ENCODE results near the gene FGFR2. TPM values are rescaled to one million over a fixed set of nuclear protein-coding genes. Genes with fewer than 3 reads are reported as not detected.

The FGFR2 gene
- total RNA-seq, 1 experiment from 2014 or later: not detected

- H3K9me3 ChIP-seq (ENCODE audit: low read length): no peaks in the 10 kb centered on the region
- no peak overlapping the region for H3K27ac ChIP-seq (ENCODE audit: low read length)
- H3K36me3 ChIP-seq (ENCODE audit: insufficient read depth, low read length): no peaks in the 10 kb centered on the region
- no peaks in the 10 kb centered on the region for H3K9me2 ChIP-seq (replicated peaks; ENCODE audit: insufficient read depth, low read length)
- H4K20me1 ChIP-seq (ENCODE audit: insufficient read depth, low read depth, low read length): no peaks in the 10 kb centered on the region
- no peaks in the 10 kb centered on the region for H3K79me2 ChIP-seq (ENCODE audit: low read length)
- no peak overlapping the region for H3K4me3 ChIP-seq (ENCODE audit: low read length)
- H3K4me1 ChIP-seq (ENCODE audit: low read length): no peaks in the 10 kb centered on the region
- no peak for DNase-seq
- no peaks in the 10 kb centered on the region for H3K27me3 ChIP-seq (ENCODE audit: low read length)
- H3K4me2 ChIP-seq (ENCODE audit: low read depth, low read length, poor library complexity, severe bottlenecking): no peak overlapping the region
- no peak overlapping the region for H2AFZ ChIP-seq (ENCODE audit: low read length)
- no peak overlapping the region for H3K9ac ChIP-seq (ENCODE audit: low read length)
These were observed 133.7 kb downstream of the FGFR2 start for GRCh38 chr10:121464517-121464916.

- no peak for DNase-seq
- Histone ChIP-seq H3K4me2 (ENCODE audit: low read depth, low read length, poor library complexity, severe bottlenecking) (no peak overlapping the region), H3K27ac (ENCODE audit: low read length) (no peak overlapping the region), H3K9ac (ENCODE audit: low read length) (no peak overlapping the region), H3K36me3 (ENCODE audit: insufficient read depth, low read length) (no peaks in the 10 kb centered on the region), H3K79me2 (ENCODE audit: low read length) (no peaks in the 10 kb centered on the region), H2AFZ (ENCODE audit: low read length) (no peak overlapping the region), H3K9me2 (replicated peaks; ENCODE audit: insufficient read depth, low read length) (no peaks in the 10 kb centered on the region), H3K4me1 (ENCODE audit: low read length) (no peaks in the 10 kb centered on the region), H3K4me3 (ENCODE audit: low read length) (no peak overlapping the region), H4K20me1 (ENCODE audit: insufficient read depth, low read depth, low read length) (no peaks in the 10 kb centered on the region), H3K27me3 (ENCODE audit: low read length) (no peaks in the 10 kb centered on the region), H3K9me3 (ENCODE audit: low read length) (no peaks in the 10 kb centered on the region)
These were observed 135.3 kb downstream of the FGFR2 start for GRCh38 chr10:121462955-121463354.

- Histone ChIP-seq H3K4me3 (ENCODE audit: low read length) (no peak overlapping the region), H3K27ac (ENCODE audit: low read length) (no peak overlapping the region), H3K4me2 (ENCODE audit: low read depth, low read length, poor library complexity, severe bottlenecking) (no peak overlapping the region), H3K27me3 (ENCODE audit: low read length) (no peaks in the 10 kb centered on the region), H2AFZ (ENCODE audit: low read length) (no peak overlapping the region), H3K36me3 (ENCODE audit: insufficient read depth, low read length) (no peaks in the 10 kb centered on the region), H3K9ac (ENCODE audit: low read length) (no peak overlapping the region), H3K4me1 (ENCODE audit: low read length) (no peaks in the 10 kb centered on the region), H3K9me2 (replicated peaks; ENCODE audit: insufficient read depth, low read length) (no peaks in the 10 kb centered on the region), H4K20me1 (ENCODE audit: insufficient read depth, low read depth, low read length) (no peaks in the 10 kb centered on the region), H3K79me2 (ENCODE audit: low read length) (no peaks in the 10 kb centered on the region), H3K9me3 (ENCODE audit: low read length) (no peaks in the 10 kb centered on the region)
- DNase-seq: no peak
These were observed 136.0 kb downstream of the FGFR2 start for GRCh38 chr10:121462281-121462680.

GRCh38 chr10:121461307-121461706, 136.9 kb downstream of the FGFR2 start:
- H4K20me1 ChIP-seq (ENCODE audit: insufficient read depth, low read depth, low read length): no peaks in the 10 kb centered on the region
- no peaks in the 10 kb centered on the region for H3K4me1 ChIP-seq (ENCODE audit: low read length)
- no peaks in the 10 kb centered on the region for H3K27me3 ChIP-seq (ENCODE audit: low read length)
- no peak overlapping the region for H3K4me3 ChIP-seq (ENCODE audit: low read length)
- H3K27ac ChIP-seq (ENCODE audit: low read length): no peak overlapping the region
- no peaks in the 10 kb centered on the region for H3K79me2 ChIP-seq (ENCODE audit: low read length)
- H3K4me2 ChIP-seq (ENCODE audit: low read depth, low read length, poor library complexity, severe bottlenecking): no peak overlapping the region
- no peaks in the 10 kb centered on the region for H3K36me3 ChIP-seq (ENCODE audit: insufficient read depth, low read length)
- no peak for DNase-seq
- H3K9me2 ChIP-seq (replicated peaks; ENCODE audit: insufficient read depth, low read length): no peaks in the 10 kb centered on the region
- H2AFZ ChIP-seq (ENCODE audit: low read length): no peak overlapping the region
- no peak overlapping the region for H3K9ac ChIP-seq (ENCODE audit: low read length)
- H3K9me3 ChIP-seq (ENCODE audit: low read length): no peaks in the 10 kb centered on the region

GRCh38 chr10:121460733-121461132, 137.5 kb downstream of the FGFR2 start:
- H3K27ac ChIP-seq (ENCODE audit: low read length): no peak overlapping the region
- H3K9ac ChIP-seq (ENCODE audit: low read length): no peak overlapping the region
- H3K9me2 ChIP-seq (replicated peaks; ENCODE audit: insufficient read depth, low read length): no peaks in the 10 kb centered on the region
- H3K27me3 ChIP-seq (ENCODE audit: low read length): no peaks in the 10 kb centered on the region
- no peaks in the 10 kb centered on the region for H3K36me3 ChIP-seq (ENCODE audit: insufficient read depth, low read length)
- no peak overlapping the region for H3K4me3 ChIP-seq (ENCODE audit: low read length)
- H2AFZ ChIP-seq (ENCODE audit: low read length): no peak overlapping the region
- H4K20me1 ChIP-seq (ENCODE audit: insufficient read depth, low read depth, low read length): no peaks in the 10 kb centered on the region
- no peaks in the 10 kb centered on the region for H3K79me2 ChIP-seq (ENCODE audit: low read length)
- no peaks in the 10 kb centered on the region for H3K4me1 ChIP-seq (ENCODE audit: low read length)
- no peak overlapping the region for H3K4me2 ChIP-seq (ENCODE audit: low read depth, low read length, poor library complexity, severe bottlenecking)
- H3K9me3 ChIP-seq (ENCODE audit: low read length): no peaks in the 10 kb centered on the region
- no peak for DNase-seq

- Histone ChIP-seq H2AFZ (ENCODE audit: low read length) (no peak overlapping the region), H3K4me3 (ENCODE audit: low read length) (no peak overlapping the region), H3K79me2 (ENCODE audit: low read length) (no peaks in the 10 kb centered on the region), H3K27me3 (ENCODE audit: low read length) (no peaks in the 10 kb centered on the region), H3K36me3 (ENCODE audit: insufficient read depth, low read length) (no peaks in the 10 kb centered on the region), H3K4me2 (ENCODE audit: low read depth, low read length, poor library complexity, severe bottlenecking) (no peak overlapping the region), H4K20me1 (ENCODE audit: insufficient read depth, low read depth, low read length) (no peaks in the 10 kb centered on the region), H3K9me3 (ENCODE audit: low read length) (no peaks in the 10 kb centered on the region), H3K27ac (ENCODE audit: low read length) (no peak overlapping the region), H3K9ac (ENCODE audit: low read length) (no peak overlapping the region), H3K9me2 (replicated peaks; ENCODE audit: insufficient read depth, low read length) (no peaks in the 10 kb centered on the region), H3K4me1 (ENCODE audit: low read length) (no peaks in the 10 kb centered on the region)
- DNase-seq: no peak
These were observed 138.4 kb downstream of the FGFR2 start for GRCh38 chr10:121459622-121460453.

- H3K79me2 ChIP-seq (ENCODE audit: low read length): no peaks in the 10 kb centered on the region
- no peak overlapping the region for H3K27ac ChIP-seq (ENCODE audit: low read length)
- H4K20me1 ChIP-seq (ENCODE audit: insufficient read depth, low read depth, low read length): no peaks in the 10 kb centered on the region
- no peak overlapping the region for H3K4me2 ChIP-seq (ENCODE audit: low read depth, low read length, poor library complexity, severe bottlenecking)
- no peak overlapping the region for H2AFZ ChIP-seq (ENCODE audit: low read length)
- no peak overlapping the region for H3K4me3 ChIP-seq (ENCODE audit: low read length)
- H3K9ac ChIP-seq (ENCODE audit: low read length): no peak overlapping the region
- H3K27me3 ChIP-seq (ENCODE audit: low read length): no peaks in the 10 kb centered on the region
- H3K9me2 ChIP-seq (replicated peaks; ENCODE audit: insufficient read depth, low read length): no peaks in the 10 kb centered on the region
- no peaks in the 10 kb centered on the region for H3K36me3 ChIP-seq (ENCODE audit: insufficient read depth, low read length)
- H3K4me1 ChIP-seq (ENCODE audit: low read length): no peaks in the 10 kb centered on the region
- no peak for DNase-seq
- H3K9me3 ChIP-seq (ENCODE audit: low read length): no peaks in the 10 kb centered on the region
These were observed 139.0 kb downstream of the FGFR2 start for GRCh38 chr10:121459279-121459621.

GRCh38 chr10:121457729-121458128, 140.5 kb downstream of the FGFR2 start:
- DNase-seq: no peak
- no peaks in the 10 kb centered on the region for H3K79me2 ChIP-seq (ENCODE audit: low read length)
- no peaks in the 10 kb centered on the region for H3K27me3 ChIP-seq (ENCODE audit: low read length)
- H3K4me3 ChIP-seq (ENCODE audit: low read length): no peak overlapping the region
- no peaks in the 10 kb centered on the region for H3K36me3 ChIP-seq (ENCODE audit: insufficient read depth, low read length)
- no peak overlapping the region for H3K9ac ChIP-seq (ENCODE audit: low read length)
- H3K4me1 ChIP-seq (ENCODE audit: low read length): no peaks in the 10 kb centered on the region
- H3K4me2 ChIP-seq (ENCODE audit: low read depth, low read length, poor library complexity, severe bottlenecking): no peak overlapping the region
- H4K20me1 ChIP-seq (ENCODE audit: insufficient read depth, low read depth, low read length): no peaks in the 10 kb centered on the region
- no peak overlapping the region for H2AFZ ChIP-seq (ENCODE audit: low read length)
- no peak overlapping the region for H3K27ac ChIP-seq (ENCODE audit: low read length)
- no peaks in the 10 kb centered on the region for H3K9me3 ChIP-seq (ENCODE audit: low read length)
- no peaks in the 10 kb centered on the region for H3K9me2 ChIP-seq (replicated peaks; ENCODE audit: insufficient read depth, low read length)

All from Karpas-422 (cell line).